ENCODE measurements around the gene DGKD. TPM values are rescaled to one million over a fixed set of nuclear protein-coding genes. Genes with fewer than 3 reads are reported as not detected.

The DGKD gene
- total and polyA plus RNA-seq, 9 of the 15 experiments (the other 6 are each of a cell fraction or from before 2014, with no cell fraction given), result 0.52 to 29.5 (median 10.6) TPM

- no TSS peak for BruUV-seq (replicated peaks)
- DNase-seq (ENCODE audit: extremely low read depth in 1 of 4, low spot score in 3 of 4) (peak in 2 of 4 experiments; percentile 44 to 61), ATAC-seq (peak; percentile 85), FAIRE-seq (peak; percentile 83)
- Histone ChIP-seq H3K79me2 (ENCODE audit: control insufficient read depth, insufficient read depth, low read length) (peaks cover 44% of the 10 kb centered on the region), H3K36me3 (ENCODE audit: control insufficient read depth, insufficient read depth, low read length) (peaks cover 12% of the 10 kb centered on the region; the same call in 2 of the 3 replicates), H4K20me1 (replicated peaks; ENCODE audit: control insufficient read depth, insufficient read depth, low read length) (peaks cover 5% of the 10 kb centered on the region; the same call in 1 of the 2 replicates), H3K27ac (ENCODE audit: extremely low read depth, low read depth, low read length) (peak overlapping the region; percentile 36; the same call in 1 of the 3 replicates), H3K27me3 (ENCODE audit: control insufficient read depth in 2 of 2, insufficient read depth in 2 of 2, low read length in 2 of 2) (no peaks in the 10 kb centered on the region), H3K4me2 (ENCODE audit: insufficient read depth, low read length) (peak overlapping the region; percentile 13; the same call in 1 of the 2 replicates), H2AFZ (ENCODE audit: low read depth, low read length) (no peak overlapping the region), H3K9me1 (ENCODE audit: control insufficient read depth, insufficient read depth, low read length) (no peaks in the 10 kb centered on the region), H3K9me3 (replicated peaks; ENCODE audit: control insufficient read depth, insufficient read depth, low read depth, low read length) (no peaks in the 10 kb centered on the region), H3K9ac (ENCODE audit: insufficient read depth in 1 of 2, low read depth in 2 of 2, low read length in 2 of 2) (peak overlapping the region in 1 of 2 experiments; percentile 79; a peak in 2 of 4 replicates), H3K4me3 (no peak overlapping the region), H3K4me1 (replicated peaks in 1 of 2; ENCODE audit: control insufficient read depth in 2 of 2, insufficient read depth in 2 of 2, low read length in 2 of 2) (peaks cover 10 to 18% of the 10 kb centered on the region in 2 experiments; a peak in 3 of 5 replicates)
- in situ Hi-C loops (cut with MboI), result no loop called here
- intact Hi-C loops (cut with micrococcal nuclease), result no loop called here
- ChIA-PET CTCF (ENCODE audit: low intra/inter-chr PET ratio) (interaction anchor here (0.6 kb wide), 1 partner anchor 1567 kb away, joined by 3 read pairs; no protein-coding TSS in a partner anchor), POLR2A (interaction anchor here (0.6 to 1.2 kb wide), 2 partner anchors 18 to 1157 kb away, joined by 3 to 4 read pairs; no protein-coding TSS in a partner anchor)
- WGBS (ENCODE audit: insufficient coverage, low coverage, missing lambda C conversion rate), result 0% methylated on average over 3 of the region's 4 CpGs
- TF ChIP-seq ZNF384 (IDR thresholded peaks at IDR 0.05; ENCODE audit: low read depth, low read length), result peak; percentile 86
- peak; percentile 49; the same call in 1 of the 2 replicates for TF ChIP-seq EP300 (IDR thresholded peaks at IDR 0.05; ENCODE audit: low read length)
- TF ChIP-seq SMARCE1 (IDR thresholded peaks at IDR 0.05), result peak; percentile 63; the same call in 1 of the 2 replicates
- TF ChIP-seq ZBTB7A (IDR thresholded peaks at IDR 0.05; ENCODE audit: borderline replicate concordance, control insufficient read depth, low read depth, low read length), result peak; percentile 27; the same call in 1 of the 2 replicates
- peak; percentile 82 for TF ChIP-seq ARID1B (IDR thresholded peaks at IDR 0.05)
- TF ChIP-seq KDM1A (IDR thresholded peaks at IDR 0.05), result 0 out of 4 replicates have a peak, but pooled peaks of 1 of the 2 experiments have one; percentile 28
- TF ChIP-seq TEAD1 (CRISPR knock-in tag; IDR thresholded peaks at IDR 0.05), result 0 out of 4 replicates have a peak, but pooled peaks of 1 of the 2 experiments have one; percentile 56
- TF ChIP-seq POLR2AphosphoS5 (IDR thresholded peaks at IDR 0.05; ENCODE audit: control insufficient read depth, insufficient read depth, low read depth, low read length), result no peak
- TF ChIP-seq SMARCA4 (IDR thresholded peaks at IDR 0.05), result peak; percentile 75
- TF ChIP-seq CBFA2T2 (conservative IDR thresholded peaks at IDR 0.05), result peak; percentile 53
- TF ChIP-seq CBFA2T3 (IDR thresholded peaks at IDR 0.05), result peak; percentile 76
- TF ChIP-seq NCOR1 (IDR thresholded peaks at IDR 0.05), result peak; percentile 31; the same call in 1 of the 2 replicates
- TF ChIP-seq DPF2 (IDR thresholded peaks at IDR 0.05), result peak; percentile 72
- TF ChIP-seq SMAD1 (IDR thresholded peaks at IDR 0.05; ENCODE audit: low read depth, low read length, partially characterized antibody), result no peak
- TF ChIP-seq TCF3 (CRISPR knock-in tag; IDR thresholded peaks at IDR 0.05), result peak; percentile 57
- peak; percentile 45 for TF ChIP-seq ZFX (CRISPR knock-in tag; IDR thresholded peaks at IDR 0.05)
- TF ChIP-seq TAL1 (IDR thresholded peaks at IDR 0.05), result peak; percentile 68
- TF ChIP-seq, protein P1, sequence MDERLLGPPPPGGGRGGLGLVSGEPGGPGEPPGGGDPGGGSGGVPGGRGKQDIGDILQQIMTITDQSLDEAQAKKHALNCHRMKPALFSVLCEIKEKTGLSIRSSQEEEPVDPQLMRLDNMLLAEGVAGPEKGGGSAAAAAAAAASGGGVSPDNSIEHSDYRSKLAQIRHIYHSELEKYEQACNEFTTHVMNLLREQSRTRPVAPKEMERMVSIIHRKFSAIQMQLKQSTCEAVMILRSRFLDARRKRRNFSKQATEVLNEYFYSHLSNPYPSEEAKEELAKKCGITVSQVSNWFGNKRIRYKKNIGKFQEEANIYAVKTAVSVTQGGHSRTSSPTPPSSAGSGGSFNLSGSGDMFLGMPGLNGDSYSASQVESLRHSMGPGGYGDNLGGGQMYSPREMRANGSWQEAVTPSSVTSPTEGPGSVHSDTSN (CRISPR knock-in tag; IDR thresholded peaks at IDR 0.05; ENCODE audit: low read depth), result no peak
- TF ChIP-seq, protein P1 (tag; conservative IDR thresholded peaks at IDR 0.05; ENCODE audit: low read depth), result no peak
Measured at GRCh38 chr2:233360771-233361176, 6.5 kb downstream of the DGKD start.
